Cardiac fibroblast (primary cell): Measurements from ENCODE around the gene COL5A3.
"Not testable (repeated sequence)": the region's sequence is repeated elsewhere in the genome, so short reads cannot be mapped to it uniquely, and the experiment has no call there.

Experiments used
- DNase-seq, 2 donors: peaks; one replicate each; pipeline versions ENCODE4 v3.0.0 to v3.0.0-alpha.2; 2010; ENCODE audit warnings: low read depth in 2 of 2
- H3K4me3 ChIP-seq, 2 donors: replicated peaks in 1 of 2; 1 replicate in 1 of 2; 2 replicates in 1 of 2; pipeline ENCODE4 v1.5.1; 2011; ENCODE audit warnings: low read depth in 2 of 2, low read length in 2 of 2, mild to moderate bottlenecking in 2 of 2, moderate library complexity in 1 of 2
- CTCF ChIP-seq: IDR thresholded peaks from one replicate; pipeline ENCODE4 v1.5.1; 2011; ENCODE audit warnings: low read depth, mild to moderate bottlenecking, low read length, inconsistent platforms

Gene COL5A3

GRCh38 chr19:10037809-10038208, 27.5 kb upstream of the COL5A3 start:
- DNase-seq, result no peak
- TF ChIP-seq CTCF, result no peak
- no peak overlapping the region for H3K4me3 ChIP-seq

- no peak for TF ChIP-seq CTCF
- no peak for DNase-seq
Observed at GRCh38 chr19:10037367-10037766, 27.1 kb upstream of the COL5A3 start.

GRCh38 chr19:10036601-10037071, 26.3 kb upstream of the COL5A3 start:
- TF ChIP-seq CTCF, result no peak
- H3K4me3 ChIP-seq, result no peak overlapping the region
- peak in 1 of 2 donors; percentile 10 for DNase-seq

More at GRCh38 chr19:10037367-10037766, 27.1 kb upstream of the COL5A3 start:
- no peak overlapping the region for H3K4me3 ChIP-seq

- no peak for TF ChIP-seq CTCF
- no peak for DNase-seq
- no peak overlapping the region for H3K4me3 ChIP-seq
Observed at GRCh38 chr19:10033614-10034013, 23.3 kb upstream of the COL5A3 start.

GRCh38 chr19:10027158-10027997, 17.1 kb upstream of the COL5A3 start:
- H3K4me3 ChIP-seq, result no peak overlapping the region
- TF ChIP-seq CTCF, result peak; percentile 92
- peak; percentile 95 to 97 for DNase-seq

GRCh38 chr19:10026744-10027143, 16.4 kb upstream of the COL5A3 start:
- H3K4me3 ChIP-seq, result no peak overlapping the region
- no peak for DNase-seq
- no peak for TF ChIP-seq CTCF

- not testable (repeated sequence) for H3K4me3 ChIP-seq, DNase-seq
Observed at GRCh38 chr19:10023096-10023495, 12.8 kb upstream of the COL5A3 start.
